A673 (cell line): ENCODE measurements around the gene TSR2. TPM values are rescaled to one million over a fixed set of nuclear protein-coding genes. Genes with fewer than 3 reads are reported as not detected.

Source experiments
- Bru-seq: library from RNA; stranded (reverse); fragments of 400-500 nt; gene quantifications from one replicate; lab custom pipeline; 2021; lab: Mats Ljungman, UMichigan
- BruChase-seq, 2 experiments: library from RNA; stranded (reverse); fragments of 400-500 nt; gene quantifications; one replicate each; lab custom pipeline; 2021; lab: Mats Ljungman, UMichigan
- BruUV-seq: library from RNA; stranded (reverse); fragments of 400-500 nt; replicated peaks from 2 replicates; lab custom pipeline; 2021; lab: Mats Ljungman, UMichigan
- CTCF ChIA-PET: fragments of 300-600 bp; sonication (Branson Sonifier 250); formaldehyde crosslinking; loops from one replicate; lab custom pipeline; 2022; ENCODE audit warnings: antibody characterized with exemption; lab: Charles Lee
- POLR2A ChIA-PET: fragments of 300-600 bp; sonication (Branson Sonifier 250); formaldehyde crosslinking; loops from one replicate; lab custom pipeline; 2022; ENCODE audit warnings: antibody characterized with exemption; ENCODE audit not compliant: low non-redundant PET; lab: Charles Lee
- DNase-seq: peaks from one replicate; pipeline ENCODE4 v3.0.0-alpha.2; 2015; ENCODE audit warnings: low spot score
- H3K27ac ChIP-seq: fragments of 200-600 bp; sonication (generic); 2 replicates; pipeline ENCODE4 v1.5.1; 2016; ENCODE audit warnings: mixed run types, low read depth, mild to moderate bottlenecking, mixed read lengths, antibody characterized with exemption, low read length; ENCODE audit not compliant: poor library complexity, severe bottlenecking
- H3K27me3 ChIP-seq: fragments of 200-600 bp; sonication (generic); replicated peaks from 2 replicates; pipeline ENCODE4 v1.6.1; 2017; ENCODE audit warnings: mixed run types, low read depth, mild to moderate bottlenecking, mixed read lengths, antibody characterized with exemption, low read length; ENCODE audit not compliant: insufficient read depth, poor library complexity
- H3K36me3 ChIP-seq: fragments of 200-600 bp; sonication (generic); 2 replicates; pipeline ENCODE4 v1.6.1; 2016; ENCODE audit warnings: mixed run types, mild to moderate bottlenecking, mixed read lengths, antibody characterized with exemption, low read length; ENCODE audit not compliant: insufficient read depth, poor library complexity, severe bottlenecking
- H3K4me1 ChIP-seq: fragments of 200-600 bp; sonication (generic); 2 replicates; pipeline ENCODE4 v1.6.1; 2017; ENCODE audit warnings: mixed run types, mild to moderate bottlenecking, mixed read lengths, antibody characterized with exemption, low read length; ENCODE audit not compliant: insufficient read depth, poor library complexity, severe bottlenecking
- H3K4me3 ChIP-seq: fragments of 200-600 bp; sonication (generic); 2 replicates; pipeline ENCODE4 v1.5.1; 2016; ENCODE audit warnings: low read depth, mixed run types, mild to moderate bottlenecking, mixed read lengths, low read length; ENCODE audit not compliant: poor library complexity, severe bottlenecking
- H3K9me3 ChIP-seq: fragments of 200-600 bp; sonication (generic); 2 replicates; pipeline ENCODE4 v1.6.1; 2016; ENCODE audit warnings: mixed run types, low read depth, mild to moderate bottlenecking, mixed read lengths, antibody characterized with exemption, low read length; ENCODE audit not compliant: poor library complexity, severe bottlenecking
- CTCF ChIP-seq: fragments of 300-800, 200-600 bp; sonication (generic); conservative IDR thresholded peaks from 2 replicates; pipeline ENCODE4 v1.5.1; 2017; ENCODE audit warnings: low read depth, mild to moderate bottlenecking, antibody characterized with exemption, low read length, moderate library complexity, mixed read lengths
- EZH2 ChIP-seq: fragments of 200-600 bp; sonication (generic); IDR thresholded peaks from 2 replicates; pipeline ENCODE4 v1.6.1; 2017; ENCODE audit warnings: borderline replicate concordance, low read depth, mild to moderate bottlenecking, mixed read lengths, antibody characterized with exemption, low read length; ENCODE audit not compliant: poor library complexity, severe bottlenecking
- intact Hi-C: fragments of 100-400 bp; cut with micrococcal nuclease; formaldehyde crosslinking; loops from one replicate; pipeline ENCODE4 v1.10.0; 2022; ENCODE audit not compliant: unreplicated experiment
- long read RNA-seq: library from polyadenylated mRNA; stranded (forward); transcript quantifications from one replicate; pipeline ENCODE4 v2.0.0, GENCODE V29; 2022
- total RNA-seq: library from RNA; stranded (reverse); gene quantifications from 2 replicates; pipeline ENCODE4 v1.2.3, GENCODE V29; 2021

TSR2 gene
- 40.8 and 41.6 TPM in 2 replicates for total RNA-seq
- Bru-seq, nascent RNA: percentile 85 among the genes with signal in this experiment
- percentile 89 among the genes with signal in this experiment for BruChase-seq, experiment 1, labeled RNA remaining after a 2-hour chase
- percentile 94 among the genes with signal in this experiment for BruChase-seq, experiment 2, labeled RNA remaining after a 6-hour chase
- long read RNA-seq, transcript TSR2-201 (5 exons, 1,534 nt): major isoform, 108 of 123 reads
- long read RNA-seq, partial matches to known transcripts: 2 of 123 reads
- long read RNA-seq, other reads (novel, unspliced or antisense): 13 of 123 reads

- BruUV-seq: no TSS peak
- Histone ChIP-seq H3K9me3 (no peaks in the 10 kb centered on the region), H3K36me3 (peaks cover 8% of the 10 kb centered on the region), H3K4me3 (peak within 1 kb of the TSS; percentile 77), H3K27me3 (no peaks in the 10 kb centered on the region), H3K27ac (peak within 1 kb of the TSS; percentile 67), H3K4me1 (peaks cover 5% of the 10 kb centered on the region)
- CTCF ChIA-PET: interaction anchor here (1.0 kb wide), 1 partner anchor 192 kb away, joined by 5 read pairs; no protein-coding TSS in a partner anchor
- POLR2A ChIA-PET: interaction anchor here (0.6 kb wide), 1 partner anchor 398 kb away, joined by 3 read pairs; no protein-coding TSS in a partner anchor
- intact Hi-C loops: loop anchor here (5.0 to 10.0 kb wide), 2 partner anchors 195 to 398 kb away; partner anchors contain the start of gene PHF8
- peak; percentile 90 for DNase-seq
- no peak for TF ChIP-seq EZH2
- no peak; the same call in 1 of the 2 replicates for TF ChIP-seq CTCF
Observed at GRCh38 chrX:54439960-54440871, at the start of gene TSR2. Gene TSR2 (plus strand): TSS chrX:54440404. CDS start chrX:54440422, 18 bp downstream.

- intact Hi-C loops: no loop called here
- no peak for DNase-seq
- Histone ChIP-seq H3K4me3 (no peak overlapping the region), H3K36me3 (no peaks in the 10 kb centered on the region), H3K27ac (no peak overlapping the region), H3K4me1 (no peaks in the 10 kb centered on the region), H3K9me3 (no peaks in the 10 kb centered on the region), H3K27me3 (no peaks in the 10 kb centered on the region)
- TF ChIP-seq CTCF: no peak
- TF ChIP-seq EZH2: no peak
- CTCF ChIA-PET: interaction anchor here (0.6 kb wide), 1 partner anchor 50 kb away, joined by 8 read pairs; no protein-coding TSS in a partner anchor
- POLR2A ChIA-PET: no interaction called here
- BruUV-seq: no TSS peak
Observed at GRCh38 chrX:54397113-54397512, 43.1 kb upstream of the TSR2 start.

GRCh38 chrX:54407266-54407665 lies 32.9 kb upstream of the TSR2 start:
- no TSS peak for BruUV-seq
- intact Hi-C loops: no loop called here
- no peak overlapping the region for H3K27ac ChIP-seq
- H3K27me3 ChIP-seq: no peaks in the 10 kb centered on the region
- H3K4me1 ChIP-seq: no peaks in the 10 kb centered on the region
- DNase-seq: no peak
- H3K36me3 ChIP-seq: no peaks in the 10 kb centered on the region
- H3K4me3 ChIP-seq: no peak overlapping the region
- POLR2A ChIA-PET: no interaction called here
- CTCF ChIA-PET: no interaction called here
- H3K9me3 ChIP-seq: no peaks in the 10 kb centered on the region
- TF ChIP-seq CTCF (no peak), EZH2 (no peak)
